ENCODE results near the gene STK32C.
"Not testable (repeated sequence)": the region's sequence is repeated elsewhere in the genome, so short reads cannot be mapped to it uniquely, and the experiment has no call there.

The STK32C gene

GRCh38 chr10:132269266-132270230, 38.2 kb downstream of the STK32C start:
- in situ Hi-C loops (cut with MboI; ENCODE audit: low sequenced_read_pairs), result no loop called here

GRCh38 chr10:132267916-132268315, 39.8 kb downstream of the STK32C start:
- in situ Hi-C loops (cut with MboI; ENCODE audit: low sequenced_read_pairs), result not testable (repeated sequence)

- in situ Hi-C loops (cut with MboI; ENCODE audit: low sequenced_read_pairs), result no loop called here
Measured at GRCh38 chr10:132266594-132267161, 41.1 kb downstream of the STK32C start.

- in situ Hi-C loops (cut with MboI; ENCODE audit: low sequenced_read_pairs), result no loop called here
Measured at GRCh38 chr10:132265890-132266496, 41.8 kb downstream of the STK32C start.

- in situ Hi-C loops (cut with MboI; ENCODE audit: low sequenced_read_pairs), result no loop called here
Measured at GRCh38 chr10:132264966-132265889, 42.5 kb downstream of the STK32C start.

- in situ Hi-C loops (cut with MboI; ENCODE audit: low sequenced_read_pairs), result no loop called here
Measured at GRCh38 chr10:132264306-132264950, 43.3 kb downstream of the STK32C start.

- in situ Hi-C loops (cut with MboI; ENCODE audit: low sequenced_read_pairs), result no loop called here
Measured at GRCh38 chr10:132263866-132264265, 43.9 kb downstream of the STK32C start.

GRCh38 chr10:132259702-132260482, 47.9 kb downstream of the STK32C start:
- in situ Hi-C loops (cut with MboI; ENCODE audit: low sequenced_read_pairs), result no loop called here

- in situ Hi-C loops (cut with MboI; ENCODE audit: low sequenced_read_pairs), result no loop called here
Measured at GRCh38 chr10:132258423-132258822, 49.3 kb downstream of the STK32C start.

- in situ Hi-C loops (cut with MboI; ENCODE audit: low sequenced_read_pairs), result no loop called here
Measured at GRCh38 chr10:132257907-132258306, 49.8 kb downstream of the STK32C start.

GRCh38 chr10:132257271-132257670, 50.5 kb downstream of the STK32C start:
- in situ Hi-C loops (cut with MboI; ENCODE audit: low sequenced_read_pairs), result no loop called here

GRCh38 chr10:132256866-132257265, 50.9 kb downstream of the STK32C start:
- in situ Hi-C loops (cut with MboI; ENCODE audit: low sequenced_read_pairs), result no loop called here

GRCh38 chr10:132255489-132256344, 52.0 kb downstream of the STK32C start:
- in situ Hi-C loops (cut with MboI; ENCODE audit: low sequenced_read_pairs), result no loop called here

GRCh38 chr10:132254841-132255240, 52.9 kb downstream of the STK32C start:
- in situ Hi-C loops (cut with MboI; ENCODE audit: low sequenced_read_pairs), result no loop called here

GRCh38 chr10:132253092-132253687, 54.6 kb downstream of the STK32C start:
- in situ Hi-C loops (cut with MboI; ENCODE audit: low sequenced_read_pairs), result no loop called here

- in situ Hi-C loops (cut with MboI; ENCODE audit: low sequenced_read_pairs), result no loop called here
Measured at GRCh38 chr10:132252412-132252811, 55.3 kb downstream of the STK32C start.

- in situ Hi-C loops (cut with MboI; ENCODE audit: low sequenced_read_pairs), result no loop called here
Measured at GRCh38 chr10:132251928-132252327, 55.8 kb downstream of the STK32C start.
